Measurements from ENCODE around the gene LFNG.
A peak's percentile ranks its signal among the peaks of the same experiment; 100 is the strongest.

LFNG gene

GRCh38 chr7:2517026-2517425 is 2.5 kb upstream of the LFNG start:
- DNase-seq (ENCODE audit: low read depth in 2 of 2) = no peak

- no peak for DNase-seq (ENCODE audit: low read depth in 2 of 2)
These were observed 1.7 kb upstream of the LFNG start for GRCh38 chr7:2517678-2518507.

- no peak for DNase-seq (ENCODE audit: low read depth in 2 of 2)
These were observed 846 bp upstream of the LFNG start for GRCh38 chr7:2518737-2519118.

- DNase-seq (ENCODE audit: low read depth in 2 of 2) = no peak
These were observed 672 bp downstream of the LFNG start for GRCh38 chr7:2520131-2520760.

- no peak for DNase-seq (ENCODE audit: low read depth in 2 of 2)
These were observed 1.3 kb downstream of the LFNG start for GRCh38 chr7:2520761-2521290.

- no peak for DNase-seq (ENCODE audit: low read depth in 2 of 2)
These were observed 1.8 kb downstream of the LFNG start for GRCh38 chr7:2521341-2521745.

GRCh38 chr7:2521952-2522591 is 2.5 kb downstream of the LFNG start:
- DNase-seq (ENCODE audit: low read depth in 2 of 2) = peak; percentile 59 to 74

- DNase-seq (ENCODE audit: low read depth in 2 of 2) = no peak
These were observed 3.3 kb downstream of the LFNG start for GRCh38 chr7:2522780-2523433.

- no peak for DNase-seq (ENCODE audit: low read depth in 2 of 2)
These were observed 3.9 kb downstream of the LFNG start for GRCh38 chr7:2523461-2523936.

- no peak for DNase-seq (ENCODE audit: low read depth in 2 of 2)
These were observed 4.6 kb downstream of the LFNG start for GRCh38 chr7:2523941-2524807.

- no peak for DNase-seq (ENCODE audit: low read depth in 2 of 2)
These were observed 5.5 kb downstream of the LFNG start for GRCh38 chr7:2524808-2525657.

- no peak for DNase-seq (ENCODE audit: low read depth in 2 of 2)
These were observed 6.4 kb downstream of the LFNG start for GRCh38 chr7:2525658-2526630.

GRCh38 chr7:2526659-2527504 is 7.3 kb downstream of the LFNG start:
- no peak for DNase-seq (ENCODE audit: low read depth in 2 of 2)

GRCh38 chr7:2527505-2528467 is 8.2 kb downstream of the LFNG start:
- peak in 1 of 2 donors; percentile 57 for DNase-seq (ENCODE audit: low read depth in 2 of 2)

- no peak for DNase-seq (ENCODE audit: low read depth in 2 of 2)
These were observed 9.0 kb downstream of the LFNG start for GRCh38 chr7:2528481-2529095.
